ENCODE data around the gene EFNA4.
A peak's percentile ranks its signal among the peaks of the same experiment; 100 is the strongest.

EFNA4 gene

GRCh38 chr1:155052439-155053395 is 10.8 kb upstream of the EFNA4 start:
- peak; percentile 67 for DNase-seq

DNA sequence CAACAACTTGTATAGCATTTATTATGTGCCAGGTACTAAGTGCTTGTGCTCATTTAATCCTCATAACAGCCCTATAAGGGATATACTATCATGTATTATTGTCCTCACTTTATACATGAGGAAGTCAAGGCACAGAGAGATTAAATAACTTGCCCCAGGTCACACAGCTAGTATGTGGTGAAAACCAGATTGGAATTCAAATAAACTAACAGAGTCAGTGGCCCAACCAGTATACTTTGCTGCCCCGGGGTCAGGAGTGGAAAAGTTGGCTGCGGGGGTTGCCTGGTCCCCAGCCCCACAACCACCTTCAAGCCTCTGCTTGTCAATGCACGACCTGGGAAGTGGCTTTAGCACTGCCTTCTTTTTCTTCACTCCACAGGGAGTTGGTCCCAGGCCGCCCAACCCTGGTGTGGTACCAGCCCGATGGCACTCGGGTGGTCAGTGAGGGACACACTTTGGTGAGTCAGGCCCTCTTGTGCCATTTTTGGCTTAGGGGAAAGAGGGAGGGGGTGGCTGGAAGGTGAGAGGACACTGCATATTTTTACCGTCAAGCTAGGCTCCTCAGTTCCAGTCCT is 9.9 kb upstream of the EFNA4 start:
- no peak for DNase-seq

DNA sequence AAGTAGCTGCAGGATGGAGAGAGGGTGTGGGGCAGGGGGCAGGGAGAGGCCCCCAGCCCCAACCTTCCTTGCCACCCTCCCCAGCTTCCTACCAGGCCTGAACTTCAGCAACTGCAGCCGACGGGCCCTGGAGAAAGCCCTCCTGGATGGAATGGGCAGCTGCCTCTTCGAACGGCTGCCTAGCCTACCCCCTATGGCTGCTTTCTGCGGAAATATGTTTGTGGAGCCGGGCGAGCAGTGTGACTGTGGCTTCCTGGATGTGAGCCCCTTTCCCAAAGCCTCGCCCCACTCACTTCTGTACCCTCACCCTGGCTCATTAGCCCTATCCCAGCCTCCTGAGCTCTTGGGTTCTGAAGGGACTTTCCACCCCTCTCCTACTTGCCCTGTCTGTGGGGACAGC is 6.4 kb upstream of the EFNA4 start:
- no peak for DNase-seq

GRCh38 chr1:155057788-155058211 is 5.7 kb upstream of the EFNA4 start:
- DNase-seq = no peak

DNA sequence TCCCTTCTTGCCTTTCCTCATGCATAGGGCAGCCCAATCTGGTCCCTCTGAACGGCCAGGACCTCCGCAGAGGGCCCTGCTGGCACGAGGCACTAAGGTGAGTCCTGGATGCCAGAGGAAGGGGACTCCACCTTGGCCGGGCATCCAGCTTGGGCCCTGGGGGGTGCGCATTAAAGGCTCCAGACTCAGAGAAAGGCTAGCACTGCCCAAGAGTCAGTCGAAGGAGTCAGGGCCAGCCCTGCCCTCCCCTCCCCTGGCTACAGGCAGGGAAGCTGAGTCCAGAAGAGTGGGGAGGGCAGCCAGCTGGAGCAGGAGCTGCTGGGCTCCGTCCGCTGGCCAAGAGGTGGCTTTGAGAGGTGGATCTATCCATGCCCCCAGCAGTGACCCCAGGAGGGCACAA is 2.8 kb upstream of the EFNA4 start:
- DNase-seq = no peak

DNA sequence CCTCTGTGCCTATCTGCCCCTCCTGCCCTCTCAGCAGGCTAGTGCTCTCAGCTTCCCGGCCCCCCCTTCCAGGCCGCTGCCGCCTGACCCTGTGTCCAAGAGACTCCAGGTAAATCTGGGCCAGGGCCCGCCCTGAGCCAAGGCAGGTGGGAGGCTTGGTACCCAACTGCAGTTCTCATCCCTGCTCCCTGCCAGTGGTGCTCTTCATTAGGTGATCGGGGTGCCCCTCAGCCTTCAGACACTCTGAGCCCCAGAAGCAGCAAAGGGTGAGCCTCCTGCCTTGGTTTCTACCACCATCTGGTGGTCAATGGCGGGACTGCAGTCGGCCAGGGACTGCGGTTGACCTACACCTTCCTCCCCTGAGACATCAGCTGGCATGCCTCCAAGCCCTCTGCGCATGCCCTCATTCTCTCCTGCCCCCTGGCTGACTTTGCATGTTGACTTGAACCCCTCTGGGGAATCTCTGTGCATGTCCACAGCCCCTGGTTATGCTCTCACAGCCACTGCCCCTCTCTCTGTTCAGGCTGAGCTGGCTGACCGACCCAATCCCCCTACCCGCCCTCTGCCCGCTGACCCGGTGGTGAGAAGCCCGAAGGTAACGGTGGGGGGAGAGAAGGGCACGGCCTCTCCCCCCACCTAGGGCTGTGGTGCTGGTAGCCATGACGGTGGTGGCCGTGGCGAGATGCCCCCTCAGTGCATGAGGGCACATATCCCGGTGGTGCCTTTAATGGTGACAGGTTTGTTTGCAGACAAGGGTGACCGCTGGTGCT is 2.0 kb upstream of the EFNA4 start:
- peak; percentile 79 for DNase-seq

GRCh38 chr1:155062151-155062686 is 1.3 kb upstream of the EFNA4 start:
- no peak for DNase-seq

DNA sequence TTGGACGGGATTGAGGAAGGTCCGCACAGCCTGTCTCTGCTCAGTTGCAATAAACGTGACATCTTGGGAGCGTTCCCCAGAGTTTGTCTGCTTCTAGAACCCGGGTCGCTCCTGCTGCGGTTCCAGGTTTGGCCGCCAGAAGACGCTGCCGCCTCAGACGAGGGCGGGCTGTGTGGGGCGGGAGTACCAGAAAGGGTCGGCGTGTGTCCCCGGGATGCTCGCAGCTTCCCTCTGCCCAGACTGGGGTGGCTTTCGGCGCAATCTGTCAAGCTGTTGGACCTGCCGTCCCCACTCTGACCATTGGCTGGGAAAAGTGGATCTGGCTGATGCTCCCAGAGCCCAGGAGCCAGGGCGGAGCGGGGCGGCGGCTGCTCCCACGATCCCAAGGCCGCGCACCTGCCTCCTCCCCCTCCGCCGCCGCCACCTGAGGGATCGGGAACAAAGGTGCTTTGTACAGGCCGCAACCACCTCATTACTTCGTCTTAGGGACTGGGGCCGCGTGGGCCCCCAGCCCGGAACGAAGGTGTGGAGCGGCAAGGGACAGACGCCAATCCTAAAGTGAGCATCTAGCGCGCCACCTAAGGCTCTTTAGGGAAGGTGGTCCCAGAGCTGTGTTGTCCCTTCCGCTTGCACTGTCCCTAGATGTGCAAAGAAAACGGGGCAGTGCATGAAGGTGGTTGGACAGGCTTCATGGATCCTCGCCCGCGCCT is 683 bp upstream of the EFNA4 start:
- peak; percentile 40 for DNase-seq

DNA sequence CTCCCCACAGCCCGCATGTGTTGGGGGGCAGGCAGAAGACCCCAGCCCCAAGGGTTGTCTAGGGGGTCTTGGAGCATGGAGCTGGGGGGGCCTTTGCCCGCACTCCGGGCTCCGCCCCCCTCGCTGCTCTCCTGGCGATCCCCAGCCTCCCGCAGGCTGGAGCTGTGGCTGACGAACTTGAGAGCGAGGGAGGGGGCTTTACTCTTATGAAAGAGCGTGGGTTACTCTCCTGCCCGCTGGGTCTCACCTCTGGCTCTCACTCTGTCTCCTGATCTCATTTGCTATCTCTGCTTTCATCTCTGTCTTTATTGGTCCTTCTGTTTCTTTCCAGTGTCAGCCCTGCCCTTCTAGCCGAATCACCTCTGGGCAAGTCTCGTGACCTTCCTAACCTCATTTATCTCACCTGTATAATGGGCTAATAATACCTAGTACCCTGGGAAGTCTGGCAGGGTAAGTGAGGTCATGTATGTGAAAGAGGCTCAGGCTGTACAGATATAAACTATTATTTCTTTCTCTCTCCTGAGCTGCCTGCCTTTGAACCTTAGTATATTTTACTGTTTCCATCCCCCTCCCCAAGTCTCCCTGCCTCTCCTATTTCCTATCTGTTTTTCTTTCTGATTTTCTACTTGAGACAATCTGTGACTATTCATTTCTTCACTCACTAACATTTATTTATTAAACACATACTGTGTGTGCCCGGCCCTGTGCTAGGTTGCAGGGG is 731 bp downstream of the EFNA4 start:
- DNase-seq = no peak

DNA sequence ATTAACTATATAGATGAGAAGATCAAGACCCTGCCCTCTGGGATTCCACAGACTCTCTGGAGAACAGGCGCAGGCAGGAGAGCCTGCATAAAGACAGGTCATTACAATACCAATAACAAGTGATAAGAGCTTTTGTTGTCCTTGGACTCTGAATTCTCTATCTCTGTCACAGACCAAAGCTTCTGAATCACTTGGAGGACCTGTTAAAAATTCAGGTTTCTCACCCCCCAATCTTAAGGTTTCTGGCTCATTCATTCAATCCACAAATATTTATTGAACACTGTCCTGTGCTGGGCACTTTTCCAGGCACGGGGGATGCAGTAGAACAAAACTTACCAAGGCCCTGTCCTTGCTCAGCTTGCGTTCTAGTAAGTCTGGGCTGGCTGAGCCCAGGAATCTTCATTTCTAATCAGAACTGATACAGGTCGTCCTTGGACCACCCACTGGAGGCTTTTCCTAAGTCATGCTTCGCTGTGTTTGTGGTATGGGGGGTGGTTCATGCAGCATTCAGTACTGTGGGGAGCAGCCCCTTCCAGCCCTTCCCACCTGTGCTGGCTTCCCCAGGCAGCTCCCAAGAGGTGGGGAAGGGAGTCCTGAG is 1.4 kb downstream of the EFNA4 start:
- no peak for DNase-seq

DNA sequence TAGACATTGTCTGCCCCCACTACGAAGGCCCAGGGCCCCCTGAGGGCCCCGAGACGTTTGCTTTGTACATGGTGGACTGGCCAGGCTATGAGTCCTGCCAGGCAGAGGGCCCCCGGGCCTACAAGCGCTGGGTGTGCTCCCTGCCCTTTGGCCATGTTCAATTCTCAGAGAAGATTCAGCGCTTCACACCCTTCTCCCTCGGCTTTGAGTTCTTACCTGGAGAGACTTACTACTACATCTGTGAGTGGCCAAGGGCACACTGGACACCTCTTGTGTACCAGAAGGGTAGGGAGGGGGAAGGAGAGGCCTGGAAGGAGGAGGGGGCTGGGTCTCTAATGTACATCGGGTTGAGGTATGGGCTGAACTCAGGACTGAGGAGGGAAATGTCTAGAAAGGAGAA is 3.2 kb downstream of the EFNA4 start:
- DNase-seq = no peak

GRCh38 chr1:155068599-155068998 is 5.1 kb downstream of the EFNA4 start:
- DNase-seq = no peak

DNA sequence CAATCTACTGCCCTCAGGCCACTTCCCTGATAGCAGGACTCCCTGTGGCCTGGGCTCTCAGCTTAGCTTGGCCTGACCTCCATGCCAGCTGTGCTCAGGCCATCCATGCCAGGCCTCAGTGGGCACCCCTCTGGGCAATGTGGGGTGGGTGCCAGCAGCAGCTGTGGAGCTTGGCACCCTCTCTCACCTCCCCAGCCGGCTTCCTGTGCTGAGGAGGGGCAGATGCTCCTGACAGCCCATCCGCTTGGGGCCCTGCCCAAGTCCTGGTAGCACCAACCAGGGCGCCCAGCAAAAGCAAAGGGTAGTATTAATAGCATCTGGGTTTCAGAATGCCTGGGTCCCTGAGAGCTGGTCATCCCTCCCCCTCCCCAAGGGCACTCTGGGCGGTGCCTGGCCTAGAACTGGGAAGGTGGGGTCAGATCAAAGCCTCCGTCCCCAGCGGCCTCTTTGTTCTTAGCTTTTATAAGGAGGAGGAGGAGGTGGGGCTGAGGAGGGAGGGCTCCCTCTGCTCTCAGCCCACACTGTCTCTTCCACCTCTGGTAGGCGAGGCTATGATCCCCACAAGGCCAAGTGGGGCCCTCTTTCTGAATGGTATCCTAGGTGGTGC is 6.1 kb downstream of the EFNA4 start:
- DNase-seq = peak; percentile 69

DNA sequence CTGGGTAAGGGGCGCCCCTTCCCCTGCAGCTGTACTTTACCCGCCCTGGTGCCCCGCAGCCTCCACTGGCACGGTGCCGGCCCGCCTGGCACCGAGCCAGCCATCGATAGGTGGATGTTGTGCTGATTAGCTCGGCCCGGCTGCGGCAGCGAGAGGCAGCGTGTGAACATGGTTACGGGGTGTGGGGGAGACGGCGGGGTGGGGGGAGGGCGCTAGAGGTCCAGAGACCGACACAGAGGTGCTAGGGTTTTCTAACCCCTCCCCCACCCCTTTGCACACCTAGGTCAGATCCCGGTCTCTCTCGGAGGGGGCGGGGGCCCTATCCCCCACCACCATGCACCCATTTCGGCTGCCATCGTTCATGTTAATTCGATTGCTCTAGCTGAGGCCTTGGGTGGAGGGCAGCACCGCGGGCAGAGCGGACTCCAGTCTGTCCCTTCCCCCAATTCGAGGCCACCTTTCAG is 6.7 kb downstream of the EFNA4 start:
- peak; percentile 69 for DNase-seq

DNA sequence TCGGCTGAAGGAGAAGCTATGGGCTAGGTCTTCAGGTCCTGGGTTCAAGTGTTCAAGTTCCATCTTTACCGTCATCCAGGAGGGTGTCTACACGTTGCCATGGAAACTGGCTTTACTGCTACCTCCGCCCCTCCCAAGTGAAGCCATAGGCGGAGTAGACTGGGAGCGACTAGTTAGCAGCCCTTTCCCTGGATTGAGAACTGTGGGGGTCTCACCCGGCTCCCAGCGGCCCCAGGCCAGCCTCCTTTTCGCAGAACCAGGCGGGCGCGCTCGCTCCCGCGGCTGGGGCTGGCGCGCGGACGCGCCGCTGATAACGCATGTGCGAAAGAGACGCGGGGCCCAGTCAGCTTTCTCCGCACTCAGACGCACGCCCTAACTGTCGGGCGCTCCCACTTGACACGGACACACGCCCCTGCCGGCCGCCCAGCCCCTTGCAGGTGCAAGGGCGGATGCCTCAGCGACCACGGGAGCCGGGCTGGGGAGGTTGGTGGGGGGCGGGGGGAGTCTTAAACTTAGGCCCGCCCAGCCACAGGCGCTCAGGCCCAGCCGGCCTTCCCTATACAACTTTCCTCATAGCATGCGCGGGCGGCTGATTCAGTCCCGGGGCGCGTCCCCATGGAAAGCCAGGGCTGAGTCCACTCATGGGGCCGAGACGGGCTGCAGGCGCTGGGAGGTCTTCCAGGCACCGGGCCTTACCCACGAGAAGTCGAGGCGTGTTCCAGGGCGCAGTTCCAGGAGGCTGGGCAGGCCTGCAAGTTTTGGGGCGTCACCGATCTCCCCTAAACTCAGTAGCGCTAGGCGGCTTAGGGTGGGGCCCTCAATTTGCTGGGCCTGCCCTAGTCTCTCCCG is 7.4 kb downstream of the EFNA4 start:
- DNase-seq = peak; percentile 78

DNA sequence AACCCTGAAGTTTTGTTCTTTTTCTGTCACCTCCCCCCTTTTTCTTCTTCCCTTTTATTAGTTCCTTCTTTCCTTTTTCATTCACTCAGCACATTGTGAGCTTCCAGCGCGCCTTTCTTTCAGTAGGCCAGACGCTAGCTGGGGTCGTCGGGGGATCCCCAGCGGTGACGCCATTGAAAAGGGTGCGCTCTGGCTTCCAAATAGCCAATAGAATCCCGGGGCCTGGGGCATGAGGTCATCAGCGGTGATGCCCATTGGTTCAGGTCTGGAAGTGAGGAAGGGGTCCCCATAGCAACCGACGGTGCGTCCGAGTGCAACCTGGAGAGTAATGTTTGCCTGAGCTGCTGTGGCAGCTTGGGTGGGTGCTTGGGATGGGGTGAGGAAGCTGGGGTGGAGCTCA is 8.2 kb downstream of the EFNA4 start:
- no peak for DNase-seq

DNA sequence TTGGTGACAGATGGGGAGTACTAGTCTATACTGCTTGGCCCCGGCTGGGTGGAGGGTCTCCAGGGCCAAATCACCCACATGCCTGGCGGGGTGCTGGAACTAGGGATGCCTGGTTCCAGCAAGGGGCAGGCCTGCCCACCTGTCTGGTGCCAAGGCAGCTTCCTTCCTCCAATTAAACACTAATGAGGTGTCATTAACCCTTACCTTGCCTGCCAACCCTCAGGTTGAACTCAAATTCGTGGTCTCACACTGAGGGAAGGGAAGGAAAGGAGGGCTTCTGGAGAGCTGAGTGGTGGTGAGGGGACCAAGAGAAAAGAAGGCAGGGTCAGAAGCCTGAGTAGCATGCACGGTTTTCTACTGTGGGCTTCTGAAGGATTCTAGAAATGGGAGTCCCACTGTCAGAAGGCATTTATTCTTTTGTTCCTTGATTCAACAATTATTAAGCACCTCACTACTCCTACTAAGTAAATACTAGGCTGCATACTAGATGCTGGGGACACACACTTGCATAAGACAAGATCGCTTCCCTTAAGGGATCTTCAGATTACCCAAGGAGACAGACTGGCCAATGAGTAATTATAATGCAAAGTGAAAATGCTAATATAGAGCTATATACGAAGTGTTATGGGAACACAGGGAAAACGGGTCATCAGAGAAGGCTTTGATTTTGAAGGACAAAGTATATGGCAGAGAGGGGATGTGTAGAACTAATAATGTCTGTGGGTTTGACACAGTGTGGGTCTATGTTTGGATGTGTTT is 9.2 kb downstream of the EFNA4 start:
- DNase-seq = no peak

DNA sequence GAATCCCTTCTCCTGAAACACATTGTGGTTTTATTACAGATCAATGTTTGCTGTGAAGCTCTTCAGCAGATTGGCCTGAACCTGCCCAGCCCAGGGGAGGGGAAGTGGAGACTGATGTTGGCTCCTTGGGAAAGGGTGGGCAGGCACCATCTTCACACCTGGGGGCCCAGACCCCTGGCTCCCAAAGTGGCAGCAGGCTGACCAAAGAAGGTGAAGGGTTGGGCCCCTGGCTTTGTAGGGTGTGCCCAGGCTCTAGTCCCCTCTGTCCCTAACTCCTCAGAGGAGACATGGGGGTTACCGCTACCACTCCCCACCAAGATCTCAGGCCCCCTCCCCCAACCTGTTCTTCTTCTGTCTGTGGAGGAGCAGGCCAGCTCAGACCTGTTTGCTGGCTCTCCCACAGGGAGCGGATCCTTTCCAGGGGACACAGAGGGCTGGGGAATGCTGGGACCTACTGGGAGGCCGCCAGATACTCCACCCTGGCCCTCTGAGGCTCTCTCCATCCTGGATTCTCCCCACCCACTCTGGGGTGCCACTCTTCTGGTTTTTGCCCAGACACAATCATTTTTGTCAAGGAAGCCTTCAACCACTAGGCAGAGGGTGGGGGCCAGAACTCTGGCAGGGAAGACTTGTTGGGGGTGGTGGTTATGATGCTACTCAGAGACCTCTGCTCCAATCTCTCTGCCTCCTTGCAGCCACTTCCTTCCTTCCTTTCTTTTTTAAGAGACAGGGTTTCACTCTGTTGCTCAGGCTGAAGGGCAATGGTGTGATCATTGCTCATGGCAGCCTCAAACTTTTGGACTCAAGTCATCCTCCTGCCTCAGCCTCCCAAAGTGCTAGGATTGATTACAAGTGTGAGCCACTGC is 10.1 kb downstream of the EFNA4 start:
- DNase-seq = no peak
